A549 (cell line): ENCODE results near the gene RASSF8. TPM values are rescaled to one million over a fixed set of nuclear protein-coding genes. Genes with fewer than 3 reads are reported as not detected.

Source experiments
- ATAC-seq, 2 experiments: fragments of 200-7000 bp in 1 of 2; fragments of >200 bp in 1 of 2; cut with Nextera tagmentation in 1 of 2; cut with Tn5 transposase in 1 of 2; 3 replicates each; pipeline versions ENCODE4 v1.8.0 to v1.9.1; 2018 to 2020; ENCODE audit warnings: mild to moderate bottlenecking in 1 of 2, moderate library complexity in 1 of 2
- CTCF ChIA-PET: fragments of 300-600 bp; sonication (Branson Sonifier 250); formaldehyde crosslinking; extraction: SDS; loops from one replicate; lab custom pipeline; 2021; ENCODE audit warnings: antibody characterized with exemption, inconsistent platforms; lab: Yijun Ruan, JAX
- POLR2A ChIA-PET: fragments of 350-600 bp; formaldehyde crosslinking; extraction: SDS; loops from one replicate; lab custom pipeline; 2021; ENCODE audit warnings: antibody characterized with exemption, inconsistent platforms; lab: Yijun Ruan, JAX
- DNase-seq, 2 experiments: peaks; one replicate each; pipeline versions ENCODE4 v3.0.0 to v3.0.0-alpha.2; 2011 to 2016; ENCODE audit warnings: low read depth in 1 of 2, low spot score in 1 of 2
- FAIRE-seq: peaks from 2 replicates; lab custom pipeline; 2011; peaks lifted over from hg19 to GRCh38; lab: Jason Lieb, UNC
- H3K27ac ChIP-seq, 2 experiments: fragments of >200 bp; sonication (Bioruptor Twin); formaldehyde crosslinking; 3 replicates each; pipeline ENCODE4 v1.5.1; 2016 to 2017
- H3K4me1 ChIP-seq: fragments of >200 bp; sonication (Bioruptor Twin); formaldehyde crosslinking; 3 replicates; pipeline ENCODE4 v1.6.1; 2016
- H3K4me2 ChIP-seq: fragments of >200 bp; sonication (Bioruptor Twin); formaldehyde crosslinking; 3 replicates; pipeline ENCODE4 v1.6.1; 2016
- H3K4me3 ChIP-seq: fragments of >200 bp; sonication (Bioruptor Twin); formaldehyde crosslinking; 3 replicates; pipeline ENCODE4 v1.5.1; 2016
- H3K9me3 ChIP-seq: fragments of >200 bp; sonication (Bioruptor Twin); formaldehyde crosslinking; 3 replicates; pipeline ENCODE4 v1.6.1; 2016
- ATOH8 ChIP-seq: fragments of 250-450 bp; sonication (Bioruptor Pico); IDR thresholded peaks from 2 replicates; pipeline ENCODE4 v1.5.0; 2020; ENCODE audit warnings: low read depth, mild to moderate bottlenecking, moderate library complexity
- CBX2 ChIP-seq: fragments of 200-600 bp; sonication (generic); IDR thresholded peaks from 2 replicates; pipeline ENCODE4 v1.6.1; 2016; ENCODE audit warnings: low read depth, mild to moderate bottlenecking, borderline replicate concordance
- CTCF ChIP-seq: fragments of >200 bp; sonication (Bioruptor Twin); formaldehyde crosslinking; IDR thresholded peaks from 3 replicates; pipeline ENCODE4 v1.5.1; 2016
- E2F6 ChIP-seq: IDR thresholded peaks from 2 replicates; pipeline ENCODE4 v1.6.1; 2012; ENCODE audit warnings: low read depth, borderline replicate concordance
- EHF ChIP-seq: fragments of 250-450 bp; sonication (Bioruptor Pico); IDR thresholded peaks from 2 replicates; pipeline ENCODE4 v1.5.0; 2020; ENCODE audit warnings: mild to moderate bottlenecking
- FOSB ChIP-seq: fragments of 250-450 bp; sonication (Bioruptor Pico); IDR thresholded peaks from 2 replicates; pipeline ENCODE4 v1.5.0; 2020; ENCODE audit warnings: mild to moderate bottlenecking, moderate library complexity
- FOSL2 ChIP-seq, 2 experiments: fragments of 450-650 bp in 1 of 2; fragments of >200 bp in 1 of 2; sonication (Bioruptor Twin) in 1 of 2; formaldehyde crosslinking; IDR thresholded peaks; 2 replicates each; pipeline versions ENCODE4 v1.5.0 to v1.6.1; 2016 to 2020; ENCODE audit warnings: mild to moderate bottlenecking in 1 of 2, moderate library complexity in 1 of 2
- HDAC2 ChIP-seq: fragments of 200-600 bp; sonication (generic); IDR thresholded peaks from 2 replicates; pipeline ENCODE4 v1.6.1; 2016
- HES2 ChIP-seq: fragments of >200 bp; sonication (Bioruptor Twin); formaldehyde crosslinking; IDR thresholded peaks from 2 replicates; pipeline ENCODE4 v1.6.1; 2016
- HEYL ChIP-seq: fragments of 250-450 bp; sonication (Bioruptor Pico); IDR thresholded peaks from 2 replicates; pipeline ENCODE4 v1.8.0; 2021; ENCODE audit warnings: mild to moderate bottlenecking, moderate library complexity
- HMGXB4 ChIP-seq: fragments of 250-450 bp; sonication (Bioruptor Pico); IDR thresholded peaks from 2 replicates; pipeline ENCODE4 v1.5.0; 2021; ENCODE audit warnings: mild to moderate bottlenecking, moderate library complexity, borderline replicate concordance
- HOXA7 ChIP-seq: fragments of 250-450 bp; sonication (Bioruptor Pico); IDR thresholded peaks from 2 replicates; pipeline ENCODE4 v1.5.0; 2020; ENCODE audit warnings: mild to moderate bottlenecking, moderate library complexity
- JUNB ChIP-seq: fragments of >200 bp; sonication (Bioruptor Twin); formaldehyde crosslinking; IDR thresholded peaks from 2 replicates; pipeline ENCODE4 v1.6.1; 2016
- KDM1A ChIP-seq: fragments of 200-600 bp; sonication (generic); IDR thresholded peaks from 2 replicates; pipeline ENCODE4 v1.6.1; 2016; ENCODE audit warnings: low read depth, mild to moderate bottlenecking
- KDM5A ChIP-seq: fragments of 200-600 bp; sonication (generic); IDR thresholded peaks from 2 replicates; pipeline ENCODE4 v1.6.1; 2016; ENCODE audit warnings: antibody characterized with exemption, mild to moderate bottlenecking
- MAZ ChIP-seq: fragments of 150-350 bp; IDR thresholded peaks from 2 replicates; pipeline ENCODE4 v1.6.1; 2014; ENCODE audit warnings: antibody characterized with exemption, low read depth, low read length, borderline replicate concordance
- MYC ChIP-seq: IDR thresholded peaks from 2 replicates; pipeline ENCODE4 v1.6.1; 2012; ENCODE audit warnings: mild to moderate bottlenecking, inconsistent platforms, low read length, improper control_type of control experiment, borderline replicate concordance
- NFE2L2 ChIP-seq: fragments of 150-350 bp; conservative IDR thresholded peaks from 2 replicates; pipeline ENCODE4 v1.6.1; 2014; ENCODE audit warnings: low read length
- NR3C1 ChIP-seq: fragments of >200 bp; sonication (Bioruptor Twin); formaldehyde crosslinking; IDR thresholded peaks from 3 replicates; pipeline ENCODE4 v1.6.1; 2017
- PBX3 ChIP-seq: IDR thresholded peaks from 2 replicates; pipeline ENCODE4 v1.6.1; 2012
- POLR2AphosphoS2 ChIP-seq: conservative IDR thresholded peaks from 2 replicates; pipeline ENCODE4 v1.6.1; 2012; ENCODE audit warnings: low read length, improper control_type of control experiment, inconsistent platforms
- RAD21 ChIP-seq, 2 experiments: fragments of >200 bp in 1 of 2; sonication (Bioruptor Twin) in 1 of 2; formaldehyde crosslinking in 1 of 2; IDR thresholded peaks in 1 of 2; conservative IDR thresholded peaks in 1 of 2; 2 replicates in 1 of 2; 3 replicates in 1 of 2; pipeline ENCODE4 v1.6.1; 2012 to 2018; ENCODE audit warnings: inconsistent platforms in 1 of 2
- RNF2 ChIP-seq: fragments of 200-600 bp; sonication (generic); IDR thresholded peaks from 2 replicates; pipeline ENCODE4 v1.6.1; 2016; ENCODE audit warnings: low read depth, mild to moderate bottlenecking, antibody characterized with exemption, moderate library complexity, borderline replicate concordance
- SREBF2 ChIP-seq: fragments of 450-650 bp; IDR thresholded peaks from 2 replicates; pipeline ENCODE4 v1.6.1; 2014; ENCODE audit warnings: mild to moderate bottlenecking, moderate library complexity
- TFCP2L1 ChIP-seq: fragments of 250-450 bp; sonication (Bioruptor Pico); IDR thresholded peaks from 2 replicates; pipeline ENCODE4 v1.5.0; 2021; ENCODE audit warnings: mild to moderate bottlenecking
- USF2 ChIP-seq: fragments of 450-650 bp; IDR thresholded peaks from 2 replicates; pipeline ENCODE4 v1.6.1; 2014; ENCODE audit warnings: antibody characterized with exemption
- ZC3H11A ChIP-seq: fragments of 450-650 bp; IDR thresholded peaks from 2 replicates; pipeline ENCODE4 v1.6.1; 2014; ENCODE audit warnings: antibody characterized with exemption, mild to moderate bottlenecking
- ZSCAN20 ChIP-seq: fragments of 250-450 bp; sonication (Bioruptor Pico); IDR thresholded peaks from 2 replicates; pipeline ENCODE4 v1.8.0; 2022; ENCODE audit warnings: mild to moderate bottlenecking, moderate library complexity
- WGBS: methylation state at CpG from one replicate; pipeline ENCODE4 v1.1.6; 2017; ENCODE audit errors: missing lambda C conversion rate; 5-methylcytosine and 5-hydroxymethylcytosine counted together
- polyA plus RNA-seq, 4 experiments: library from polyadenylated mRNA; depleted of rRNA in 3 of 4; stranded (reverse); fragments of >200 nt; fragmentation: RNase III in 1 of 4; extraction: RNeasy Plus Mini Kit Qiagen cat#74134 plus additional on column Dnase treatment in 1 of 4; gene quantifications; 2 replicates in 3 of 4; 3 replicates in 1 of 4; pipeline ENCODE4 v1.2.3, GENCODE V29; 2011 to 2017

Gene RASSF8
- polyA plus RNA-seq, 2 of the 4 experiments (the other 2 are of a cell fraction) = 5.7 to 8.7 TPM

- FAIRE-seq = no peak
- no peak for DNase-seq
- Histone ChIP-seq H3K27ac (no peak overlapping the region), H3K4me3 (no peak overlapping the region), H3K4me2 (no peak overlapping the region), H3K9me3 (no peaks in the 10 kb centered on the region), H3K4me1 (no peaks in the 10 kb centered on the region)
- ChIA-PET POLR2A (no interaction called here), CTCF (interaction anchor here (1.8 kb wide), 1 partner anchor 16 kb away, joined by 6 read pairs; no protein-coding TSS in a partner anchor)
- no peak for ATAC-seq
- TF ChIP-seq SREBF2 (no peak), PBX3 (no peak), USF2 (no peak), ATOH8 (CRISPR knock-in tag) (no peak), POLR2AphosphoS2 (no peak), HOXA7 (no peak), ZC3H11A (no peak), KDM1A (no peak), E2F6 (no peak), HEYL (CRISPR knock-in tag) (no peak), TFCP2L1 (no peak), KDM5A (no peak), FOSB (CRISPR knock-in tag) (no peak)
- 87% methylated on average over 2 of the region's 2 CpGs for WGBS
These were observed 17.2 kb downstream of the RASSF8 start for GRCh38 chr12:25975682-25976081.

- FAIRE-seq (no peak), DNase-seq (no peak), ATAC-seq (no peak)
- Histone ChIP-seq H3K27ac (no peak overlapping the region), H3K9me3 (no peaks in the 10 kb centered on the region), H3K4me2 (peak overlapping the region; percentile 27; the same call in 1 of the 3 replicates), H3K4me1 (no peaks in the 10 kb centered on the region), H3K4me3 (no peak overlapping the region)
- CTCF ChIA-PET = no interaction called here
- WGBS = 60% methylated on average over 4 of the region's 4 CpGs
- TF ChIP-seq JUNB (no peak), SREBF2 (no peak), ZSCAN20 (no peak), HES2 (no peak), RAD21 (conservative IDR thresholded peaks at IDR 0.05 in 1 of 2, IDR thresholded peaks at IDR 0.05 in 1 of 2) (no peak), FOSL2 (IDR thresholded peaks at IDR 0.05) (no peak), FOSL2 (CRISPR knock-in tag; IDR thresholded peaks at IDR 0.05) (no peak), FOSB (CRISPR knock-in tag) (no peak), MAZ (no peak), RNF2 (no peak), HDAC2 (no peak), CBX2 (no peak), USF2 (no peak), HMGXB4 (CRISPR knock-in tag) (no peak), NFE2L2 (no peak), EHF (no peak), MYC (no peak), NR3C1 (no peak), CTCF (no peak), E2F6 (no peak)
- POLR2A ChIA-PET = no interaction called here
These were observed 17.8 kb downstream of the RASSF8 start for GRCh38 chr12:25976289-25976688.
